Activated CD4-positive, alpha-beta memory T cell treated with anti-CD3 and anti-CD28 coated beads for 36 hours (primary cell): Measurements from ENCODE around the gene TRIP10. TPM values are rescaled to one million over a fixed set of nuclear protein-coding genes. Genes with fewer than 3 reads are reported as not detected.
"Not testable (repeated sequence)": the region's sequence is repeated elsewhere in the genome, so short reads cannot be mapped to it uniquely, and the experiment has no call there.

Source experiments
- CTCF ChIA-PET: fragments of 350-600 bp; sonication (Branson Sonifier 250); formaldehyde crosslinking; loops from one replicate; lab custom pipeline; 2021; ENCODE audit warnings: antibody characterized with exemption, inconsistent platforms; lab: Charles Lee
- POLR2A ChIA-PET: fragments of 350-600 bp; sonication (Branson Sonifier 250); formaldehyde crosslinking; loops from one replicate; lab custom pipeline; 2021; ENCODE audit warnings: antibody characterized with exemption; lab: Charles Lee
- DNase-seq: peaks from one replicate; pipeline ENCODE4 v3.0.0-alpha.2; 2020
- H3K27ac Mint-ChIP-seq: one replicate; pipeline ENCODE4 v1.8.0; 2021; ENCODE audit warnings: mixed read lengths
- H3K27me3 Mint-ChIP-seq: one replicate; pipeline ENCODE4 v1.8.0; 2021; ENCODE audit warnings: mixed read lengths
- H3K36me3 Mint-ChIP-seq: one replicate; pipeline ENCODE4 v1.8.0; 2021; ENCODE audit warnings: mixed read lengths
- H3K4me1 Mint-ChIP-seq: one replicate; pipeline ENCODE4 v1.8.0; 2021; ENCODE audit warnings: low read depth, mixed read lengths
- H3K4me3 Mint-ChIP-seq: one replicate; pipeline ENCODE4 v1.8.0; 2021; ENCODE audit warnings: mild to moderate bottlenecking, mixed read lengths
- H3K9me3 Mint-ChIP-seq: one replicate; pipeline ENCODE4 v1.8.0; 2021; ENCODE audit warnings: mixed read lengths
- intact Hi-C: fragments of 100-400 bp; cut with micrococcal nuclease; formaldehyde crosslinking; loops from one replicate; pipeline ENCODE4 v1.15.1; 2023
- total RNA-seq, 2 experiments: library from RNA; stranded (reverse); gene quantifications; one replicate each; pipeline ENCODE4 v1.2.3, GENCODE V29; 2021

TRIP10 gene
- total RNA-seq, 2 experiments from 2014 or later, result 55.9 to 56.2 TPM

DNA sequence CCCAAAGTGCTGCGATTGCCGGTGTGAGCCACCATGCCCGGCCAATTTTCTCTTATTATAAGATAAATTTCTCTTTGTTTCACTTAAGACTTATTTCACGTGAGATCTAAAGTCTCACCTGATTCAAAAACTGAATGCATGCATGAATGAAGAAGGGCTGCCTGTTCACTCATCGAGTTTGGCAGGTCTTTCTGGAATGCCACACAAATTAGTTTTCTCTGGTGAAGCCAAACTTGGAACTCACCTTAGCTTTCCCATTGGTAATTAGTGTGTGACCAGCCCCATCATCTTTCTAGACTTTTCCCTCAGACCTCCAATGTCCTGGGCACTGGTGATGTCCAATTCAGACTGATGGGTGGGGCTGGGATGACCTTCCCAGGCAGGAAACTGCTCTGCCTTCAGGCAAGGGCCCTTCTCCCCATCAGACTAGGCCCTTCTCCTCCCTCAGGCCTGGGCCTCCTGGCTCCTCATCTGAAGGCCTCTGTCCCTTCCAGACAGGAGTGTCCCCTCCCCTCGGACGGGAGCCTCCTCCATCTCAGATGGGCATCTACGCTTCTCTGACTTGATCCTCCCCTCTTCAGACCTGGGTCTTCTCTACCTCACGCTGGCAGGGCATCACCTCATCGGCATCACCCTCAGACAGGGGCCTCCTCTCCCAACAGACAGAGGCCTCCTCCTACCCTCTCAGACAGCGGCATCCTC is 33.4 kb upstream of the TRIP10 start:
- DNase-seq, result no peak
- intact Hi-C loops, result no loop called here
- no peak overlapping the region for H3K27ac Mint-ChIP-seq
- peaks cover 21% of the 10 kb centered on the region for H3K27me3 Mint-ChIP-seq
- no peaks in the 10 kb centered on the region for H3K36me3 Mint-ChIP-seq
- no peaks in the 10 kb centered on the region for H3K9me3 Mint-ChIP-seq
- H3K4me3 Mint-ChIP-seq, result no peak overlapping the region
- peaks cover 10% of the 10 kb centered on the region for H3K4me1 Mint-ChIP-seq
- ChIA-PET POLR2A (no interaction called here), CTCF (no interaction called here)

DNA sequence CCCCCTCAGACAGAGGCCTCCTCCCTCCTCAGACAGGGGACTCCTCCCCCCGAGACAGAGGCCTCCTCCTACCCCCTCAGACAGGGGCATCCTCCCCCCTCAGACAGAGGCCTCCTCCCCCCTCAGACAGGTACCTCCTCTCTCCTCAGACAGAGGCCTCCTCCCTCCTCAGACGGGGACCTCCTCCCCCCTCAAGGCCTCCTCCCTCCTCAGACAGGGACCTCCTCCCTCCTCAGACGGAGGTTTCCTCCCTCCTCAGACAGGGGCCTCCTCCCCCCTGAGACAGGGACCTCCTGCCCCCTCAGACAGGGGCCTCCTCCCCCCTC is 32.9 kb upstream of the TRIP10 start:
- intact Hi-C loops, result no loop called here
- Mint-ChIP-seq H3K4me3 (no peak overlapping the region), H3K9me3 (no peaks in the 10 kb centered on the region), H3K27me3 (peaks cover 25% of the 10 kb centered on the region), H3K36me3 (no peaks in the 10 kb centered on the region), H3K4me1 (peaks cover 10% of the 10 kb centered on the region), H3K27ac (no peak overlapping the region)
- ChIA-PET CTCF (no interaction called here), POLR2A (no interaction called here)
- DNase-seq, result no peak

DNA sequence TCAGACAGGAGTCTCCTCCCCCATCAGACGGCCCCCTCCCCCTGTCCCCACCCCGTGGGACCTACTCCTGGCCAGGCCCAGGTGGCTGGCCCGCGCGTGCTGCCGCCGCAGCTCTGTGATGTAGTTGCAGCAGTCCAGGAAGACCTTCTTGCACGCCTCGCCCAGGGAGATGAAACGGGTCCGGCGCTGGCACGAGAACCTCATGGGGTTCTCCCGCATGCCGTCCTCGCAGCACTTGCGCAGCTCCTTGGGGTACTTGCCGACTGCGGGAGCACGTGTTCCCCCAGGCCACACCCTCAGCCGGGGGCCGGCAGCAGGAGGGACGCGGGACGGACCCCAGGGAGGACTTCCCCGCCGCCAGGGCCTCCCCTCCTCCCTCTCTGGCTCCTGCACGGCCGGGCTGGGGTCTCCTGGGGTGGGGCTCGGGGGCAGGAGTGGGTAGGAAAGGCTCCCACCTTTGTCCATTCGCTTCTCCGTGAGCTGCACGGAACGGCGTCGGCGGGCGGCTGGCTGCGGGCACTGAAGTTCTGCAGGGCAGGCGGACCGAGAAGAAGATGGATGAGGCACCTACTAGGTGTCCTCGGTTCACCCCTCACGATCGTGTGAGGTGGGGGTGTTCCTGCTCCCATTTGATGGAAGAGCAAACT is 32.3 kb upstream of the TRIP10 start:
- no peaks in the 10 kb centered on the region for H3K9me3 Mint-ChIP-seq
- ChIA-PET POLR2A (no interaction called here), CTCF (no interaction called here)
- intact Hi-C loops, result no loop called here
- peaks cover 25% of the 10 kb centered on the region for H3K27me3 Mint-ChIP-seq
- H3K4me3 Mint-ChIP-seq, result no peak overlapping the region
- peaks cover 10% of the 10 kb centered on the region for H3K4me1 Mint-ChIP-seq
- H3K36me3 Mint-ChIP-seq, result no peaks in the 10 kb centered on the region
- H3K27ac Mint-ChIP-seq, result no peak overlapping the region
- no peak for DNase-seq

DNA sequence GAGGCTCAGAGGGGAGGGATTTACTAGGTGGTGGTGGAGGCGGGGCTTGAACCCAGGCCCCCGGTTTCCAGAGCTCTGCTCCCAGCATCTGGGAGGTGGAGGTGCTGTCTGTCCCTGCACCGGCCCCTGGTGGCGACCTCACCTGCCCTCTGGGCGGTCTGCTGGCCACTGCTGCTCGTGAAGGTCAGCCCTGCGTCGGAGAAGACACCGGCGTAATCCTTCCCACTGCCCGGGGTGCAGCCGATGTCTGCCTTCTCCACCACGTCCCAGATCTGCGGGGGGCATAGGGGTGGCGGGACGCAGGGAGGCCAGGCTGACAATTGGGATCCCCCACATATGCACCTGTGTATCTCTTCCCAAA is 31.8 kb upstream of the TRIP10 start:
- DNase-seq, result no peak
- ChIA-PET POLR2A (no interaction called here), CTCF (no interaction called here)

DNA sequence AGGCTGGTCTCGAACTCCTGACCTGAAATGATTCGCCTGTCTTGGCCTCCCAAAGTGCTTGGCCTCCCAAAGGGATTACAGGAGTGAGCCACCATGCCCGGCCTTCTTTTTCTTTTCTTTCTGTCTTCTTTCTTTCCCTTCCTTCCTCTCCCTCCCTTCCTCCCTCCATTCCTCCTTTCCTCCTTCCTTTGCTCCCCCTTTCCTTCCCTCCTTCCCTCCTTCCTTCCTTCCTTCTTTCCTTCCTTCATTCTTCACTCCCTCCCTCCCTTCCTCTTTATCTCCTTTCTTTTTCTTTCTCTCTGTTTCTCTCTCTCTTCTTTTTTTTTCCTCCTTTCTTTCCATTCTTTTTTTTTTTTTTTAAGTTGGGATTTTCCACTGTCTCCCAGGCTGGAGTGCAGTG is 31.1 kb upstream of the TRIP10 start:
- intact Hi-C loops, result no loop called here
- Mint-ChIP-seq H3K27ac (no peak overlapping the region), H3K27me3 (peaks cover 25% of the 10 kb centered on the region), H3K9me3 (no peaks in the 10 kb centered on the region), H3K4me3 (no peak overlapping the region), H3K4me1 (peaks cover 10% of the 10 kb centered on the region), H3K36me3 (no peaks in the 10 kb centered on the region)
- DNase-seq, result no peak
- CTCF ChIA-PET, result no interaction called here
- POLR2A ChIA-PET, result no interaction called here

More for the DNA sequence above, 31.8 kb upstream of the TRIP10 start:
- Mint-ChIP-seq H3K9me3 (no peaks in the 10 kb centered on the region), H3K27me3 (peaks cover 25% of the 10 kb centered on the region), H3K4me3 (no peak overlapping the region), H3K27ac (no peak overlapping the region), H3K36me3 (no peaks in the 10 kb centered on the region), H3K4me1 (peaks cover 10% of the 10 kb centered on the region)
- intact Hi-C loops, result no loop called here

DNA sequence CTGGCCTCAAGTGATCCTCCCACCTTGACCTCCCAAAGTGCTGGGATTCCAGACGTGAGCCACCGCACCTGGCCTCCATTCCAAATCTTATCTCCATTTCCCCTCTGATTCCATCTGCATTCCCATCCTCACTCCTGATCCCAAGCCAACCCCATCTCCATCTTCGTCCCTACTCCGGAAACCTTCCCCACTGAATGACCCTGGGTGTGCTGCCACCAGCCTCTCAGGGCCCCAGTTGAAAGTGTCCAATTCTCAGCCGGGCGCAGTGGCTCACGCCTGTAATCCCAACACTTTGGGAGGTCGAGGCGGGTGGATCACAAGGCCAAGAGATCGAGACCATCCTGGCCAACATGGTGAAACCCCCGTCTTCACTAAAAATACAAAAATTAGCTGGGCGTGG is 30.6 kb upstream of the TRIP10 start:
- intact Hi-C loops, H3K4me3 Mint-ChIP-seq, DNase-seq, H3K36me3 Mint-ChIP-seq, H3K27ac Mint-ChIP-seq, H3K9me3 Mint-ChIP-seq, CTCF ChIA-PET, POLR2A ChIA-PET: not testable (repeated sequence)
- Mint-ChIP-seq H3K27me3 (peaks cover 25% of the 10 kb centered on the region), H3K4me1 (peaks cover 10% of the 10 kb centered on the region)

DNA sequence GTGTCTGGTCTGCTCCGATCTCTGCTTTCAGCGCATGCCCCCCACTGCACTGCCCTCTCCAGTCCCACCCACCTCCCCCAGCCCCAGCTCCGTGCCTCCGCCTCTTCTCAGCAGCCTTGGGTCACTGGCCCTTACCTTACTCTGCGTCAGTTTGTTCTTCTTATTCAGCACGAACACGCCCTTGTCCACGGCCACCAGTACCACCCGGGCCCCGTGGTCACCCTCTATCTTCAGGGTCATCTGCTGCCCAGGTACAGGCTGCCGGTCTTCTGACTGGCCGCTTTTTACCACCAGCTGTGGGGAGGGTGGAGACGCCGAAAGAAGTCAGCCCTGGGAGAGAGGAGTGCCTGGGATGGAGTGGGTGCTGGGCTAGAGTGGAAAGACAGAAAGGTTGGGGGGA is 29.9 kb upstream of the TRIP10 start:
- H3K27me3 Mint-ChIP-seq, result peaks cover 25% of the 10 kb centered on the region
- no peak for DNase-seq
- no peak overlapping the region for H3K27ac Mint-ChIP-seq
- no peaks in the 10 kb centered on the region for H3K36me3 Mint-ChIP-seq
- ChIA-PET POLR2A (no interaction called here), CTCF (no interaction called here)
- intact Hi-C loops, result no loop called here
- no peaks in the 10 kb centered on the region for H3K9me3 Mint-ChIP-seq
- peaks cover 10% of the 10 kb centered on the region for H3K4me1 Mint-ChIP-seq
- H3K4me3 Mint-ChIP-seq, result no peak overlapping the region

DNA sequence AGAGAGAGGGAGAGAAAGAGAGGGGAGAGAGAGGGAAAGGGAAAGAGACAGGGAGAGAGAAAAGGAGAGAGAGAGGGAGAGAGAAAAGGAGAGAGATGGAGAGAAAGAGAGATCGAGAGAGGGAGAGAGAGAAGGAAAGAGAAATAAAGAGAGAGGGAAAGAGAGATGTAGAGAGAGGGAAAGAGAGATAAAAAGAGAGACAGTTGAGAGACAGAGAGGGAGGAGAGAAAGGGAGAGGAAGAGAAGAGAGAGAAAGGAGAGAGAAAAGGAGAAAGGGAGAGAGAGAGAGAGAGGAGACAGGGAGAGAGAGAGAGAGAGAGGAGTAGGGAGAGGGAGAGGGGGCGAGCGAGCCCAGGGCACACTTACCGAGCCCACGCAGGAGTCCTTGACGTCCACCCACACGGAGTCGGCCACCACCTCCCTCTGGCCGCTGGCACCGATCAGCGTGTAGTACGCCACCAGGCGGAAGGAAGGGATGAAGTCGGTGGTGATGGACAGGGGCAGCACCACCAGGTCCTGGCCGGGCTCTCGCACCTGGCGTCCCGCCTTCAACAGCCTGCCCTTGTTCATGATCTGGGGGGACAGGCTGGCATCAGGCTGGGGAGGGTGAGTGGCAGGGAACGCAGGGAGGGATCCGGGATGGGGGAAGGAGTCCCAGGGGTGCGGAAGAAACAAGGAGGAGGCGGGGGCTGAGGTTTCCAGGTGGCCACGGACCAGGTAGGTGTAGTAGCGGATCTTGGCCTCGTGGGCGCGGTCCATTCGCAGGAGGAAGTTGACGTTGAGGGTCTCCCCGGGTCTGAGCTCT is 29.0 kb upstream of the TRIP10 start:
- Mint-ChIP-seq H3K4me1 (peaks cover 10% of the 10 kb centered on the region), H3K4me3 (no peak overlapping the region), H3K36me3 (no peaks in the 10 kb centered on the region), H3K9me3 (no peaks in the 10 kb centered on the region), H3K27me3 (peaks cover 25% of the 10 kb centered on the region), H3K27ac (no peak overlapping the region)
- peak; percentile 42 for DNase-seq
- intact Hi-C loops, result no loop called here
- ChIA-PET POLR2A (no interaction called here), CTCF (interaction anchor here (0.9 kb wide), 1 partner anchor 49 kb away, joined by 3 read pairs; no protein-coding TSS in a partner anchor)

DNA sequence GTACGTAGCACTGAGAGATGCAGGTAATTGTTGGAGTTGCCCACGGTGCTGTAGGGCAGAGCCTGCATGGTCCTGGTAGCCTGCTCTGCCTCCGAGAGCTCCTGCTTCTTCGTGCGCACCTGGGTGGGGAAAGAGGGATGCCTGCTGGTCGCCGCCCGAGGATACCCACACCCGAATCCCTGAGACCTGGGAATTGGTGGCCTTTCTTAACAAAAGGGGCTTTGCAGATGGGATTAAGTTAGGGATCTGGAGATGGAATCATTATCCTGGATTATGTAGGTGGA is 28.5 kb upstream of the TRIP10 start:
- Mint-ChIP-seq H3K9me3 (no peaks in the 10 kb centered on the region), H3K27ac (no peak overlapping the region), H3K4me1 (peaks cover 10% of the 10 kb centered on the region), H3K27me3 (peaks cover 25% of the 10 kb centered on the region), H3K4me3 (no peak overlapping the region), H3K36me3 (no peaks in the 10 kb centered on the region)
- POLR2A ChIA-PET, result no interaction called here
- DNase-seq, result no peak
- CTCF ChIA-PET, result interaction anchor here (0.9 kb wide), 1 partner anchor 50 kb away, joined by 3 read pairs; no protein-coding TSS in a partner anchor
- intact Hi-C loops, result no loop called here

DNA sequence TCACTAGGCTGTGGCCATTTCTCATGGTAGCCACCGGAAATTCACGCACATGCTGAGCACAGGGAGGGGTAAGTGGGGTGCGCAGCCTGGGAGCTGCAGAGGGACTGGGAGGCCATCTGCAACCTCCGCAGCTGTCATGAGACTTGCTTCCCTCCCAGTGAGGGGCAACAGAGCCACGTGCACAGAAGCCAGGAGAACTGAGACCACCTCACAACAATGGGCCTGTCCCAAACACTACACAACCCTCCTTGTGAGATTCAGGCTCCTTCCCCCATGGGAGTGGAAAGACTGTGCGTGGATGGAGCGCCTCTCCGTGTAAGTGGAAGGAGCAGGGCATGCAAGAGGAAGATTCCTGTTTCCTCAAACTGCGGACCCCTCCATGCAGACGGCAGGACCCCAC is 27.9 kb upstream of the TRIP10 start:
- H3K36me3 Mint-ChIP-seq, result no peaks in the 10 kb centered on the region
- H3K27me3 Mint-ChIP-seq, result peaks cover 25% of the 10 kb centered on the region
- H3K4me3 Mint-ChIP-seq, result no peak overlapping the region
- ChIA-PET POLR2A (no interaction called here), CTCF (interaction anchor here (0.9 kb wide), 1 partner anchor 50 kb away, joined by 3 read pairs; no protein-coding TSS in a partner anchor)
- intact Hi-C loops, result no loop called here
- H3K27ac Mint-ChIP-seq, result no peak overlapping the region
- no peak for DNase-seq
- H3K9me3 Mint-ChIP-seq, result no peaks in the 10 kb centered on the region
- H3K4me1 Mint-ChIP-seq, result peaks cover 10% of the 10 kb centered on the region

DNA sequence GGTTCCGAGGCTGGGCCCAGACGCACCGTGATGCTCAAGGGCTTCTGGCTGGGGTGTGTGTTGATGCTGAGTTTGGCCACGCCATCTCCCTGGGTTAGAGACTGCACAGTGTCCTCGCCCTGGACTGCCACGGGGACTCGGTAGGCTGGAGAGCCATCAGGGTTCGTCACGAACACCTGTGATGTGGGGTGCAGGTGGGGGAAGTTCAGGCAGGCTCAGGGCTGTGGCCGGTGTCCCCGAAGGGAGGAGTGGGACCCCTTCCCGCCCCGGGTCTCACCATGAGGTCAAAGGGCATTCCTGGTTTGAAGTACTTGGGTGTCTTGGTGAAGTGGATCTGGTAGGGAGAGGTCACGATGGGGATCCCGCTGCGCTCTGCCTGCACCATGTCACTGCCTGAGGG is 27.2 kb upstream of the TRIP10 start:
- intact Hi-C loops, result no loop called here
- Mint-ChIP-seq H3K9me3 (no peaks in the 10 kb centered on the region), H3K4me1 (peaks cover 10% of the 10 kb centered on the region), H3K27me3 (peaks cover 25% of the 10 kb centered on the region), H3K27ac (no peak overlapping the region), H3K4me3 (no peak overlapping the region), H3K36me3 (no peaks in the 10 kb centered on the region)
- CTCF ChIA-PET, result no interaction called here
- POLR2A ChIA-PET, result no interaction called here
- DNase-seq, result no peak

DNA sequence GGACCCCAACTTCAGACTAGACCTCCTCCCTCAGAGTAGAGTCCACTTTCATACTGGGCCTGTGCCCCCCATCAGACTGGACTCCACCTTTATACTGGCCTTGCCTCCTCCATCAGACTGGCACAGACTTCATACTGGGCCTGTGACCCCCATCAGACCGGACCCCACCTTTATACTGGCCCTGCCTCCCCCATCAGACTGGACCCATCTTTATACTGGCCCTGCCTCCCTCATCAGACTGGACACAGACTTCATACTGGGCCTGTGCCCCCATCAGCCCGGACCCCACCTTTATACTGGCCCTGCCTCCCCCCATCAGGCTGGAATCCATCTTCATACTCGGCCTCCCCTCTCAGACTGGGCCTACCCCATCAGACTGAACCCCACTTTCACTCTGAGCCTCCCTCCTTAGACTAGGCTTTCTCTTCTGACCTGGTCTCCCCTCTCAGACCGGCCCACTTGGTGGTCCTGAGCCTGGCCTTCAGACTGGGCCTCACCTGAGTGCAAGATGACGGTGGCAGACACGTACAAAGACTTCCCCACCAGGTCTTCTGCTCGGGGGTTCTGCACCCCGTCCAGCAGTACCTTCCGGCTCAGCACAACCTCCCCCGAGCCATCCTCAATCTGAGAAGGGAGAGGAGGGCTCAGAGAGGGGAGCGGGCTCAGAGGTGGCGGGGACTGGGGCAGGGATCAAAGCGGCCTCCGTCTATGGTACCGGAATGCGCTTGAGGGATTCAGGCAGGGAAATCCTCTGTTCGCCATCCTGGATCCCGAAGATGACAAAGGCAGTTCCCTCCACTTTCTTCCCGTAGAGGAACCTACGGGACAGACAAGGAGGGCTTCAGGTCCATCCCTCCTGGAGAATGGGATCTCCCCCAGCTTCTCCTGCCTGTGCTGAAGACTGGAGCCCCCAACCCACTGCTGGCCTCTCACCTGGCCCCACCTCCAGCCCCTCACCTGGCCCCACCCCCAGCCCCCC is 26.5 kb upstream of the TRIP10 start:
- Mint-ChIP-seq H3K27ac (no peak overlapping the region), H3K4me1 (peaks cover 14% of the 10 kb centered on the region), H3K9me3 (no peaks in the 10 kb centered on the region), H3K27me3 (peaks cover 26% of the 10 kb centered on the region), H3K4me3 (no peak overlapping the region), H3K36me3 (no peaks in the 10 kb centered on the region)
- intact Hi-C loops, result no loop called here
- no peak for DNase-seq
- POLR2A ChIA-PET, result no interaction called here
- CTCF ChIA-PET, result interaction anchor here (0.5 kb wide), 1 partner anchor 39 kb away, joined by 3 read pairs; no protein-coding TSS in a partner anchor
